ENCODE results near the gene TTLL9. TPM values are rescaled to one million over a fixed set of nuclear protein-coding genes. Genes with fewer than 3 reads are reported as not detected.

TTLL9 gene
- polyA plus RNA-seq, 1 donor: 0.29 TPM

DNA sequence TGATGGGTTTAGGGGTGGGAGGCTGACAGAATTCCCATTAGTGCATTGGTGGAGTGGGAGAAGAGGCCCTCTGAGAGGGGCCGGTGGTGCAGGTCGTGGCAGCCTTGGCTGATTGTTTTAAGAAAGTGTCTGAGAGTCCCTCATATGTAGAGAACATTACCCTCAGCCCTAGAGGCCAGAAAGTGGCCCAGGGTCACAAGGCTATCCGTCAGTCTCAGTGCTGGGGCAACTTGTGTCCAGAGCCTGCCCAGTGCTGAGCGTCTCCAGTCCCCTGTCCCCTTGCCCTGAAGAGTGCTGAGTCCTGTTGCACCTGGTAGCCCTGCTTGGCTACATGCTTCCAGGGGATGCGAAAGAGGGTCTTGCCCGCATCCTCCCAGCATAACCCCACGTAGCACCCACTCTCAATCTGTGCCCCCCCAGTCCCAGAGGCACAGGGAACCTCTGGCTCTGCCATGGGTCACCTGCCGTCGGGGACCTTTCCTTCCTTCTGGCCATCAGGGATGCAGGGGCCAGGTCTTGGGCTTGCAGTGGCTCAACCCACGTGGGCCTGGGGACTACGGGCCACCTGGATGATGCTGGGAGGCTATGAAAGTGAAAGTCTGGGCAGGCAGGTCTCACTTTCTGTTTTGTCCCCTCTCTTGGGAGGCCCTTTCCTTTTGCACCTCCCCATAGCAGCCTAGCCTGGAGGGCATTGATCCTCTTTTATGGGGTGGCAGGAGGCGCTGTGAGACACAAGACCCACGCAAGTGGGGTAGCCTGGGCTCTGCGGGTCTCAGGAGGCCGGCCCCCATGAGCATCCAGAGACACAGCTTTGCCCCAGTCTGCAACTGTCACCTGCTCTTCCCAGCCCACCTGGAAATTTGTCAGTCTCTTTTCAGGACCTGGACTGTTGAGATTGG, 12.3 kb upstream of the TTLL9 start:
- no peak for DNase-seq (ENCODE audit: low read depth)

DNA sequence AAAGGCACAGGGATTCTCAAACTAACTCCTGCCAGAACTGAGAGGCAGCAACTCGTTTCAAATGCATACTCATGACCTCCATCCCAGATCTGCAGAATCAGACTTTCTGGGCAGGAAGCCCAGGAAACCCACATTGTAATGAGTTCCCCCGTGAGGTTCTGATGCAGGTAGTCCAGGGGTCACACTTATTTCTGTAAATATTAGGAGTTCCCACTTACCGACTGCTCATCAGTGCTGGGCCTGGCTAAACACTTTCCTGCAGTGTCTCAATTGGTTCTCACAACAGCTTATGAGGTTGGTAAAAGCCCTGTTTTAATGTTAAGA, 11.7 kb upstream of the TTLL9 start:
- no peak for DNase-seq (ENCODE audit: low read depth)

DNA sequence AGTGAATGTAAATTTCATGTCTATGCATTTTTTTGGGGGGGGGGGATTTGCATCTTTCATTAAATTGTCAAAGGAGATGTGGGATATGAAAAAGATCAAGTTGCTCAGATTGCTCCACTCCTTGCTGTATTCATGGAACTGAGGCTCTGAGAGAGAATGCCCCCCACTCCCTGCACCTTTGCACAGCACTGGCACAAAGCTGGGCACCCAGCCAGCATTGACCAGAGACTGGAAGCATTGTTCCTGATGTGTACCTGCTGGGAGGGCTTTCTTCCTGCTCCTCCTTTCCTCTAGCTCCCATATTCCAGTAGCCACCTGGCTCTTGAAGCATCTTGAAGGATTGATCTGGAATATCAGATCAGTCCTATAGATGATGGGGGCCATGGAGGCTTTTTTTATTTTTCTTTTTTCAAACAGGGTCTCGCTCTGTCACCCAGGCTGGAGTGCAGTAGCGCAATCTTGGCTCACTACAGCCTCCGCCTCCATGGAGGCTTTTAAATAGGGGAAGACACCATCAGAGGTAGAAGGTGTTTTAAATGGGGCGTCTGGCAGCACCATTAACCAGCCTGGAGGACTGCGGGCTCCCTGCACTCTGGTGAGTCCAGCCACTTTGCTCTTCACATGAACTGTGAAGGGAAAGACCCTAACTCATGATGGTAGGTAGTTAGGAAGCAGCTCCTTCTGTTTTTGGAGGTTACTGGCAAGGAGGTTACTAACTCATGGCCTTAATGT, 11.0 kb upstream of the TTLL9 start:
- DNase-seq (ENCODE audit: low read depth): no peak

DNA sequence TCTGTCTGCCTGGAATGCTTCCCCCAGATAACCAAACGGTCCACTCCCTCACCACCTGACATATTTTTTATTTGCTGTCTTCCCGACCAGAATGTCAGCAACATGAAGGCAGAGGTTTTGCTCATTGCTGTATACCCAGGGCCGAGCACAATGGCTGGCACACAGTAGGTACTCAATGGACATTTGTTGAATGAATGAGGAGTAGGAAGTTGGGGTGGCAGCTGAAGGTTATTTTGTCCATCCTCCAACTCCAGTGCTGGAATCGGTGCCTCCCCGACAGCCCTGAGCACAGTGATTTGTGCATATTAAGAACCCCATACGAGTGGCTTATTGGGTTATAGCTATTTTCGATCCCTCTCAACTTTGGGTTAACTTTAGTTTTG, 10.4 kb upstream of the TTLL9 start:
- DNase-seq (ENCODE audit: low read depth): no peak

DNA sequence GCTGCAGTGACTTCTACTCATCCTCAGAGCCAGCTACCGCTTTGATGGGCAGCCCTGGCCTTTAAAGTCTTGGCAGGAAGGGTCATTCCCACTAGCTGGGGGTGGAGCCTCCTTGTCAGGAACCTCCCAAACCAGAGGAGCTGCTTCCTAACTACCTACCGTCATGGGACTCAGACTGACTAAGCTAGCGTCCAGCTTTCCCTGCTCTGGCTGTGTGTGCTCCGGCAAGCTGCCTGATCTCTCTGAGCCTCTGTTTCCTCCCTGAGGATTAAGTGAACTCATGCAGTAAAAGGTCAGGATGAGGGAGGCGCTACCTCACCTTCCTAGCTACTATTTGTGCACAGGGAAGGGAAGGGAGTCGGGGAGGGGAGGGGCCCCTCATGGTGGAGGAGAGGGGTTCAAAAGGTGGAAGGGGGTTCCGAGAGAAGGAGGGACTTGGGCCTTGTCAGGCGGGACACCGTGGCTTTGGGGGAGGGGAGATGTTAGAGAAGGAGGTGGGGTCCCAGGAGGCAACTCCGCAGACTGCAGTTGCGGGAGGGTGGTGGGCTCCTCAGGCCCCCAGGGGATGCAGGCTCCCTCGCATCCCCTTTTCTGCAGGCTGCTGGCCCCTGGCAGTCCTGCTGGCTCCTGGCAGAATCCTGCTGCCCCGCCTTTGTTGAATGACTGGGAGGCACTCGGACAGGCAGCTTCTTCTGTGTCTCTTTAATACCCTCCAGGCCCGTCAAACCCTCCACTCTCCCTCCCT, 9.9 kb upstream of the TTLL9 start:
- no peak for DNase-seq (ENCODE audit: low read depth)

DNA sequence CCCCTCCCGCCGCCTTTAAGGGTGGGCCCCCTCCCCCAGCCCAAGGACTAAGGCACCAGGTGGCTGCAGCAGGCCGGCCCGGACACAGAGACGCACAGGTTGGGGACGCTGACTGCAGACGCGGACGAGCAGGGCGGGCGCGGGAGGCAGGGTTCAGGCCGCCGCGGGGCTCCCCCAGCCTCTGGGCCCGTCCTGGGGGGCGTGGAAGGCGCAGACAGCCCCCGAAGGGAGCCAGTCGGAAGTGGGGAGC, 9.4 kb upstream of the TTLL9 start:
- no peak for DNase-seq (ENCODE audit: low read depth)

DNA sequence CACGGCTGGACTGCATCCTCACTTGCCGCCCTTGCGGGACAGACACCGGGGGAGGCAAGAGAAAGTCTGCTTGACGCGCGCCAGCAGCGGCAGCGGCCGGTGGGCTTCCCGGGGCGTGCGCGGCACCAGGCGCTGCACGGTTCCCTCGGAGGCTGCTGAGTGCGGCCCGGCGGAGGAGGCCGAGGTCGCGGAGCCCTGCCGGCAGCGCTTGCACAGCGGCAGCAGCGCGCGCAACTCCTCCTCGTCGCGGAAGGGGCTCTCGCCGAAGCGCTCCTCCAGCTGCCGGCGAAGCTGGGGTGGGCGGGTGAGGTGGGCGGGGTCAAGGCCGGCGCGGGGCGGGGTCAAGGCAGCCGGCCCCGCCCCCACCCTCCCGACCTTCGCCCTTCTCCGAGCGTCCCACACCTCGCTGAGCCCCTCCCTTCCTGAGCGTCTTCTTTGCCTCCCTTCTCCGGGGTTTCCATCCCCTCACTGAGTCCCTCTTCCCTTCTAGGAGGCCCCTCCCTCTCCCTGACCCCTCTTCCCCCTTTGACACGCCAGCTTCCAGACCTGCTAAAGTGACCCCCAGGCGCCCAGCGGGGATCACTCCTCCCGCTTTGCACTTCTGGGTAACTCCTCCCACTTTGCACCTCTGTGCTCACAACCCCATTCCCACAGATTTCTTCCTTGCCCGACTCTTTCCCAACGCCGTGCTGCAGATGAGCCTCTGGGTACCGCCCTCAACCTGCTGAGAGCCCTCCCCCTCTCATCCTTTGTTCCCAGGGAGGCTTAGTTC, 8.9 kb upstream of the TTLL9 start:
- no peak for DNase-seq (ENCODE audit: low read depth)

DNA sequence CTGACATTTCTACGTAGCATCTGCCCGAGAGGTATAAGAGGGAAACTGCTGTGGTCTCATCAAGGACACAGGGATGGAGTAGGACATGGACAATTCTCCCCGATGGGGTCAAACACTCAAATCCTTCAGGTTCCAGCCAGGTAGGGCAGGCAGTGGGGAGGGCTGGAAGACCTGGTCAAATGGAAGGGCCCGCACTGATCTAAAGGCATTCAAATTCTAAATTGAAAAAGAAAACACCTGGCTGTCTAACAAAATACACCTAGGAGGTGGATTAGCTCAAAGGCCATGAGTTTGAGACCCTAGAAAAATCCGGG, 8.3 kb upstream of the TTLL9 start:
- DNase-seq (ENCODE audit: low read depth): no peak

DNA sequence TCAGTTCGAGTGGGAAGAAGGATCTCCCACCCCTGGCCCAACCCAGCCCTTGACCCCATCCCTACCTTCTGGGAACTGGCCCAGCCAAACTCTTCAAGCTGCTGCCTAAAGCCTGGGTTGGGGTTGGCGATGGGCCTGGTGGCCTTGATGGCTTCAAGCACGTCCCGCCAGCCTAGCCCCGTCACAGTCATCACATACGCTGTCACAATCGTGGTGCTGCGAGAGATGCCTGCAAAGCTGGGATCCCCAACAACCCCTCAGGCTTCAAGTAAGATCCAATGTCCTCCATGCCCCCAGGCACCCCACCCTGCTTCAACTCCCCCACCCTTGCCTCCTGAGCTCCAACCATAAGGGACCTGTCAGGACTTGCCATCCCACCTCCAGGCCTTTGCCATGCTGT, 7.9 kb upstream of the TTLL9 start:
- no peak for DNase-seq (ENCODE audit: low read depth)

DNA sequence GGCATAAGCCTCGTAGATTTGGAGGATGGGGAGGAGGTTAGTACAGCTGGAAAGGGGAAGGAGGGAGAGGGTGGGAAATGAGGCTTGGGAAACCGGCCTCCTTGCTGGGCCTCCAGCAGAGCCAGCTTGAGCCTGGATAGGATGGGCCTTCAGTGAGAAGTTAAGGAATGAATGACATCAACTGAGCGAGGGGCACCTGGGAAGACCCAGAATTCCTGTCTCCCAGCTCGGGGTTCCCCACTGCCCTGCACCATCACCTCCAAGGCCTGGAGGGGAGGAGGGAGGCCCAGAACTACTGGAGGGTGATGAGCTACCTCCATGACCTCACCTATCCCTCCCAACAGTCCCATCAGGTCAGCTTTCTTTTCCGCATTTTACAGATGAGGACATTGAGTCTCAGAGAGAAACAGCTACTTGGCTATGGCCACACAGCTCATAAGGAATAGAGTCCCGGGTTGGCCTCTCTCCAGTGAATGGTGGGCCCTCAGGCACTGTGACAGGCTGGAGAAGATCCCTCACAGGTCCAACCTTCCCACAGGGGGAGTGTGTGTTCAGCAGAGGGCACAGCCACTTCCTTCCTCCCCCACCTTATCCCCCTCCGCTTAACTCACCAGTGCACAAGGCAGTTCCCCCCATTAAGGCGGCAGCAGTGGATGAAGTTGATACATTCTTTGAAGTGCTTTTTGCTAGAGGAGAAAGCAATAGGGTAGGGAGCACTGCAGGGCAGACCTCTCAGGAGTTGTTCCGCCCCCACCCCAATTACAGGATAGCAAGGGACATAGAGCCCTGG, 6.9 kb upstream of the TTLL9 start:
- DNase-seq (ENCODE audit: low read depth): no peak

DNA sequence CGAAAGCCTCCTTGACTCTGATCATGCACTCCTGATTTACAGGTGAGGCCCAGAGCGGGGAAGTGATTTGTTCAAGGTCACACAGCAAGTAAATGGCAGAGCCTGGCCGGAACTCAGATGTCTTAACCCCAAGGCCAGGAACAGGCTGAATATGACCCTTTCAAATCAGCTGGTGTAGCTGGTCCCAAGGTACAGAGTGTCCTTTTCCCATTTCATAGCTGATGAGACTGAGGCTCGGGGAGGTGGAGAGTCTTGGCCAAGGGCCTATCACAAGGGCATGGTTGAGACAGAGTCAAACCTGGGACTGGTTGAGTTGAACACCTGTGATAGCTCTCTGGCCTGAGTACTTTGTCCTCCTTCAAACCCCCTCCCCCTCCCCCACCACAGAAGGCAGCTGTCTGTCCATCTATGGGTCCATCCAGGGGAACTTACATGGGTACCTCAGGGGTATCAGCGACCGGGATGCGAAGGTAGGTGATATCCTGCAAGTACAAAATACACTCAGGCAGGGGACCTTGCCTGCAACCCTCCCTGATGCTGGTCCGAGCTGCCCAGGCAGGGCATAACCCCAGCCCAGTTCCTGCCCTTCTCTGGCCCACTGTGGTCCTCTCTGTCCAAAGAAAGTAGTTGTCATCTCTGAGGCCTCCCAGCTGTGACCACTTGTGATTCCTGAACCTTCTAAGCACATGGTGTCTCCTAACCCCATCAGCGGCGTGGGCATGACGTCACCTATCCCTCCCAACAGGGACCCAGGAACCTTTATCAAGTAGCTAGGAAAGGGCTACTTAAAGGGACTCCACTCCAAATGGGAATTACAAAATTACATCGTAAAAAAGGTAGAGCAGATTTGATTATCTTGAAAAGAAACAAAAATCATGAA, 5.7 kb upstream of the TTLL9 start:
- DNase-seq (ENCODE audit: low read depth): no peak

DNA sequence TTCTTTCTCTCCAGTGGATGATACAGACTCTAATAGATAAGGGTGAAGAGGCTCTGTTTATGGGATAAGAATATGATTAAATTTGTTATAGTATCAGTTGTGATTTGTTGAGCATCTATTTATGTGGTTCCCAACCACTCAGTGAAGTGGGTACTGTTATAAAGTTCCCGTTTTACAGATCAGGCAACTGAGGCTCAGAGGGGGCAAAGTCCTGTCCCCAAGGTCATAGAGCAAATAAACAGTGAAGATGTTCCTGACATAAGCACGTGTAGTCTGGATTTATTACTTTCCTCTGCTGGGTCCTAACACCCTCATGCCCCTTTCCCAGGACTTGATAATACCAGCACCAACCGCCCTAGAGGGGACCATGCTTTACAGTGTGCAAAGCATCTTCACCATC, 4.2 kb upstream of the TTLL9 start:
- DNase-seq (ENCODE audit: low read depth): no peak

DNA sequence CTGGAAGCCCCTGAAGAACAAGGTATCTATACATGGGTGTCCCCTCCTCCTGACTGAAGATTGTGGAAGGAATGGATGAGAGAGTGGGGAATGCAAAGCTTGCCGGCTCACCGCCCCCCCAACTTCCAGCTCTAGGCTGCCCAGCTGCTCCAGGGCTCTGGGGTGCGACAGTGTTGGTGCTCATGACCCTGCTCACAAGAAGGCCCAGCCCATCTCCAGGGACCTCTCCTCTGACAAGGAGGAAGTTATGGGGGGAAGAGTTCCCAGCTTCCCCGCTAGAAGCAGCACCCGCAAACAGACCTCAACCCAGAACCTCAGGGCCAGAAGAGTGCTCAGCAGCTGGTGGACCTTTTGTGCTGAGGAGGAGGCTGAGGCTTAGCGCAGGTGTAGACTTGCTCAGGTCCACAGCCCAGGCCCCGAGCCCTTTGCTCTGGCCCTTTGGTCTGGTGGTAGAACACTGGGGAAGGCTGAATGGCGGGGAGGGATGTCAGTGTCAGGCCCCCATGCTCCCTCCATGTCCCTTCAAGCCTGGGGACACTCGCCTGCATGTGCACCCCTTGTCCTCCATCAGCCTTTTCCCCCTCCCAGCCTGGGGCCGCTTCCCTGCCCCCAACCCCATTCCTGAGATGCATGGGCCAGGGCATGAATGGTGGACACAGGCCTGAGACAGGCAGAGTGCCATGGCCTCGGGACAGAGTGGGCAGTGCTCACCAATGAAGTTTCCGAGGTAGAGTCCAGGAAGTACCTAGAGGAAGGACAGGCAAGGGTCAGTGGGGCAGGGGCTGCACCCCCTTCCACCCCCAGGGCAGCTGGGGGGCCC, 1.4 kb upstream of the TTLL9 start:
- DNase-seq (ENCODE audit: low read depth): no peak

DNA sequence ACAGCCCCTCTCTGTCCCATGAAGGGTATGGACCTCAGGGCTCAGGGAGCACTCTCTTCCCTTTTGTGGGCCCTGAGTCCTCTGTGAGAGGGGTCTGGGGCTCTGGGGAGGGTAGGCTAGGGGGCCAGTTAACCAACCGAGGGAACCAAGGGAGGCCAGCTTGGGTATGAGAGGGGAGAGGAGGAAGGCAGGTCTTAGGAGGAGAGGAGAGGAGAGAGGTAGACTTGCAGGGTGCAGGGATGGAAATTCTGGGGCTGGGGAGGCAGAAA, 827 bp upstream of the TTLL9 start:
- DNase-seq (ENCODE audit: low read depth): no peak

DNA sequence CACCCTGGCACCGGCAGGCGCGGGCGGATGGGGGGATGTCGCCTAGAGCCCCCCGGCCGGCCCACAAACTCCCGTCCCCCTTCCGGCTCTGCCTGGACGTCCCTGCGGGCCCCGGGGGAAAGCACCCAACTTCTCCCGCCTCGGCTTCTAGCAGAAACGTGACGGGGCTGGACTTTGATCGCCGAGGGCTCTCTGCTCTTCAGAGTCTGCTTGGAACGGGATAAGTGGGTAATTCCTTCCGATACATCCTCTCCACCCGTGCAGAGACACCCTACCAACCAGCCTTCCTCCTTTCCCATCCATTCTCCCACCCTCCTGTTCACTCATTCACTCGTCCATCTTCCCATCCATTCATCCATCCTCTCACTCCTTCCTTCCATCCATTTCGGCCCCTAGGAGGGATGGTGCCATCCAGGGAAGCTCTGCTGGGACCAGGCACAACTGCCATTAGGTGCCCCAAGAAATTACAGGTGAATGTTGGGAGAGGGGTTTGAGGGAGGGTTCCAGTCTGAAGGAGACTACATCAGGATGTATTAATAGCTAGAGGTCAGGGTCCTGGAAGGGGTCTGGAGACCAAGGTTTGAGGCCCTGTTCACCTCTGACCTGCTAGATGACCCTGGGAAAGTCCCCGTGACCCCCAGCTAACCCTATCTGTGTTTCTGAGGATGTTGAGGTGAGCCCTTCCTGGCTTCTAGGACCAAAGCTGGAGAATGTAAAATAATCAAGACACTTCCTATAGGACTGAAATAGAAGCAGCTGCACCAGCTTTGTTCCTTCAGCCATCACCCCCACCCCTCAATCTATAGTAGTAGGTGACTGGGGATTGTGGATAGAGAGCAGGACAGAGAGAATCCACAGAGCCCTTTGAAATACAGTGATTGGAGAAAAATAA, 538 bp downstream of the TTLL9 start:
- DNase-seq (ENCODE audit: low read depth): no peak

DNA sequence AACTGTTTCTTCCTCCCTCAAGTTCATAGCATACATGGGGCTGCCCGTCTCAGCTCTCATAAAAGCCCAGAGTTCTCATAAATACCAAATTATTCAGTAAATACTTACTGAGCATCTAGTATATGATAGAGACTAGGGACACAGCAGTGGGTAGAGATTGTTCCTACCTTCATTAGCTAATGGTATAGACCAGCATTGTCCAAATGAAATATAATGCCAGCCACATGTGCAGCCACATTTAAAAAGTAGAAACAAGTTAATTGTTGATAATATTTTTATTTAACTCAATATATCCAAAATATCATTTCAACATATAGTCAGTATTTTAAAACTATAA, 1.2 kb downstream of the TTLL9 start:
- DNase-seq (ENCODE audit: low read depth): no peak

DNA sequence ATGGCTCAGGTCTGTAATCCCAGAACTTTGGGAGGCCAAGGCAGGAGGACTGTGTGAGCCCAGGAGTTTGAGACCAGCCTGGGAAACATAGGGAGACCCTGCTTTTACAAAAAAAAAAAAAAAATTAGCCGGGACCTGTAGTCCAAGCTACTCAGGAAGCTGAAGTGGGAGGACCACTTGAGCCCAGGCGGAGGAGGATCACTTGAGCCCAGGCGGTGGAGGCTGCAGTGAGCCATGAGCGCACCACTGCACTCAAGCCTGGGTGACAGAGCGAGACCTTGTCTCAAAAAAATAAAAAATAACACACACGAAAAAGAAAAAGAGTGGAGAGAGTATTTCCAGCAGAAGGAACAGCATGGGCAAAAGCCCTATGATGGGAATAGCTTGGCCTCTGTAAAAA, 2.0 kb downstream of the TTLL9 start:
- DNase-seq (ENCODE audit: low read depth): no peak

DNA sequence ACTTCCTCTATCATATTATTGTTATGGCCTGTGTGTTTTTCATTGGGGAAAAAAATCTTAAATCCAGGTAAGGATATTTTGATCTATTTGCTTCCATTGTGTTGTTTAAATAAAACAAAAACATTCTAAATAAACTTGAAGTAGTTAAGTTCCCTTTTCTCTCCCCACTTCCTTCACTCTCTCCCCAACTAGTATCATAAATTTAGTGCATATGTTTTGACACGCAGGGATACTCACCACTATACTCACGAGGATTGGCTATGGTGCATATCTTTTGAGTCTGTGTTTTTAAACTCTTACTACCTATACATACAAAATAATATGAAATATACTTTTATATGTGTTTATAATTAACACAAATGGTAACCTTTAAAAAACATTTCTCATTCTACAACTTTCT, 5.2 kb downstream of the TTLL9 start:
- DNase-seq (ENCODE audit: low read depth): no peak

DNA sequence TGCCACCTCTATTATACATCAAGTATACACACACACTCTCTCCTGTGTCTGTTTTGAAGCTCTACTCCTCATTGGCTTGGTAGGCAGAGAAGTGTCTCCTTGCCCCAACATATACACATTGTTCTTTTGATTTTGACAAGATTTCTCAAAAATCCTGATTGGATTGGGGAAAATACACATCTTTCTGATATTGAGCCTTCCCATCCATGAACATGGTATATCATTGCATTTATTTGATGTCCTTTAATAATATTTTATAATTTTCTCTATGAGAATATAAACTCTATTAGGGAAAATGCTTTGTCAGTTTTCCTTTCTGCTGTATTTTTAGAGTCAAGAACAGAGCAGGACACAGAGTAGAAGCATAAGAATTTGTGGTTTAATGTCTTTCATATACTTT, 7.2 kb downstream of the TTLL9 start:
- DNase-seq (ENCODE audit: low read depth): no peak

Data from forelimb muscle (tissue), 1 donor.